ENCODE measurements around the gene FRMD1.

FRMD1 gene

GRCh38 chr6:168095716-168096250, 16.8 kb upstream of the FRMD1 start:
- DNase-seq (ENCODE audit: low read depth, low spot score): no peak

GRCh38 chr6:168095171-168095691, 16.2 kb upstream of the FRMD1 start:
- DNase-seq (ENCODE audit: low read depth, low spot score): no peak

GRCh38 chr6:168093634-168094033, 14.6 kb upstream of the FRMD1 start:
- DNase-seq (ENCODE audit: low read depth, low spot score): no peak

GRCh38 chr6:168093071-168093505, 14.1 kb upstream of the FRMD1 start:
- no peak for DNase-seq (ENCODE audit: low read depth, low spot score)

GRCh38 chr6:168092541-168092940, 13.5 kb upstream of the FRMD1 start:
- DNase-seq (ENCODE audit: low read depth, low spot score): no peak

GRCh38 chr6:168091381-168092264, 12.6 kb upstream of the FRMD1 start:
- no peak for DNase-seq (ENCODE audit: low read depth, low spot score)

- DNase-seq (ENCODE audit: low read depth, low spot score): no peak
Observed at GRCh38 chr6:168090706-168091105, 11.7 kb upstream of the FRMD1 start.

GRCh38 chr6:168090064-168090690, 11.2 kb upstream of the FRMD1 start:
- DNase-seq (ENCODE audit: low read depth, low spot score): no peak

GRCh38 chr6:168089186-168090063, 10.4 kb upstream of the FRMD1 start:
- DNase-seq (ENCODE audit: low read depth, low spot score): no peak

GRCh38 chr6:168088161-168089053, 9.4 kb upstream of the FRMD1 start:
- DNase-seq (ENCODE audit: low read depth, low spot score): peak; percentile 97

- no peak for DNase-seq (ENCODE audit: low read depth, low spot score)
Observed at GRCh38 chr6:168087436-168088160, 8.6 kb upstream of the FRMD1 start.

GRCh38 chr6:168086616-168087015, 7.6 kb upstream of the FRMD1 start:
- no peak for DNase-seq (ENCODE audit: low read depth, low spot score)

- no peak for DNase-seq (ENCODE audit: low read depth, low spot score)
Observed at GRCh38 chr6:168086066-168086465, 7.1 kb upstream of the FRMD1 start.

- DNase-seq (ENCODE audit: low read depth, low spot score): no peak
Observed at GRCh38 chr6:168084465-168085160, 5.6 kb upstream of the FRMD1 start.

- no peak for DNase-seq (ENCODE audit: low read depth, low spot score)
Observed at GRCh38 chr6:168083514-168083885, 4.5 kb upstream of the FRMD1 start.

- no peak for DNase-seq (ENCODE audit: low read depth, low spot score)
Observed at GRCh38 chr6:168082860-168083513, 4.0 kb upstream of the FRMD1 start.

- DNase-seq (ENCODE audit: low read depth, low spot score): no peak
Observed at GRCh38 chr6:168081858-168082546, 3.0 kb upstream of the FRMD1 start.

Measured in ELF-1 (cell line).